Tibial artery (tissue), 4 donors: ENCODE data around the gene ANXA5.

ENCODE experiments used
- DNase-seq, 2 donors: peaks; one replicate each; pipeline ENCODE4 v3.0.0-alpha.2; 2019
- H3K27ac ChIP-seq, 2 donors: fragments of 200-600 bp; sonication (generic) in 1 of 2; 1 replicate in 1 of 2; 2 replicates in 1 of 2; pipeline ENCODE4 v1.5.1; 2018 to 2019; ENCODE audit warnings: mild to moderate bottlenecking in 1 of 2
- H3K27me3 ChIP-seq, 2 donors: fragments of 200-600 bp; sonication (generic) in 1 of 2; one replicate each; pipeline versions ENCODE4 v1.5.1 to v1.6.0; 2016 to 2019
- H3K36me3 ChIP-seq, 3 donors: fragments of 200-600 bp; sonication (generic) in 2 of 3; one replicate each; pipeline ENCODE4 v1.5.1; 2016 to 2019; ENCODE audit warnings: mild to moderate bottlenecking in 2 of 3
- H3K4me1 ChIP-seq, 4 donors: fragments of 200-600 bp; sonication (generic) in 2 of 4; 1 replicate in 3 of 4; 2 replicates in 1 of 4; pipeline ENCODE4 v1.5.1; 2016 to 2019
- H3K4me3 ChIP-seq, 2 donors: fragments of 200-600 bp; sonication (generic) in 1 of 2; 1 replicate in 1 of 2; 2 replicates in 1 of 2; pipeline ENCODE4 v1.5.1; 2018 to 2019; ENCODE audit warnings: mild to moderate bottlenecking in 2 of 2
- H3K9me3 ChIP-seq, 3 donors: fragments of 200-600 bp; sonication (generic) in 1 of 3; one replicate each; pipeline ENCODE4 v1.5.1; 2016 to 2019
- intact Hi-C: fragments of 100-400 bp; cut with DNase I; formaldehyde crosslinking; loops from one replicate; pipeline ENCODE4 v1.15.0; 2023; ENCODE audit warnings: low total_unique reads
- TF ChIP-seq, protein P1 (sequence below), 2 experiments: fragments of 200-600 bp in 1 of 2; fragments of 450-650 bp in 1 of 2; IDR thresholded peaks; one replicate each; pipeline ENCODE4 v1.5.1; 2017 to 2019; ENCODE audit warnings: antibody characterized with exemption in 2 of 2, mild to moderate bottlenecking in 1 of 2, moderate library complexity in 1 of 2

The ANXA5 gene

DNA sequence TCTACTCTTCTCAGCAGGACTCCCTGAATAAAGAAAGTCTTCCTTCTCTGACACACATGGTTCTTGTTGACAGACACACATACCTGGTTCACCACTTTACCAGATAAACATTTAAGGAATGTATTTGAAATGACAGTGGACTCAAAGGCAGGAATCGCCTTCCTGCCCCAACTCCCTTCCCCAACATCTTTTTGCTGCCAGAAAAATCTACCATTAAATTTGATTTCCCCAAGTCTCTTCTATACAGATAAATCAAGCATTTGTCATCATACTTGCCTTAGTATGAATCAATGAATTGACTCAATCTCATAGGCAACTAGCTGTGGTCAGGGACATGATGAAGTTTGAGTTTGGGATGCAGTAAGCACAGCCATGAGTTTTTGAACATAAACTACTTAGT, 23.3 kb upstream of the ANXA5 start:
- intact Hi-C loops = no loop called here
- no peak overlapping the region for H3K4me3 ChIP-seq
- no peaks in the 10 kb centered on the region for H3K4me1 ChIP-seq
- H3K36me3 ChIP-seq = no peaks in the 10 kb centered on the region
- H3K27me3 ChIP-seq = no peaks in the 10 kb centered on the region
- no peak overlapping the region for H3K27ac ChIP-seq
- DNase-seq = no peak
- H3K9me3 ChIP-seq = no peaks in the 10 kb centered on the region
- TF ChIP-seq, protein P1, sequence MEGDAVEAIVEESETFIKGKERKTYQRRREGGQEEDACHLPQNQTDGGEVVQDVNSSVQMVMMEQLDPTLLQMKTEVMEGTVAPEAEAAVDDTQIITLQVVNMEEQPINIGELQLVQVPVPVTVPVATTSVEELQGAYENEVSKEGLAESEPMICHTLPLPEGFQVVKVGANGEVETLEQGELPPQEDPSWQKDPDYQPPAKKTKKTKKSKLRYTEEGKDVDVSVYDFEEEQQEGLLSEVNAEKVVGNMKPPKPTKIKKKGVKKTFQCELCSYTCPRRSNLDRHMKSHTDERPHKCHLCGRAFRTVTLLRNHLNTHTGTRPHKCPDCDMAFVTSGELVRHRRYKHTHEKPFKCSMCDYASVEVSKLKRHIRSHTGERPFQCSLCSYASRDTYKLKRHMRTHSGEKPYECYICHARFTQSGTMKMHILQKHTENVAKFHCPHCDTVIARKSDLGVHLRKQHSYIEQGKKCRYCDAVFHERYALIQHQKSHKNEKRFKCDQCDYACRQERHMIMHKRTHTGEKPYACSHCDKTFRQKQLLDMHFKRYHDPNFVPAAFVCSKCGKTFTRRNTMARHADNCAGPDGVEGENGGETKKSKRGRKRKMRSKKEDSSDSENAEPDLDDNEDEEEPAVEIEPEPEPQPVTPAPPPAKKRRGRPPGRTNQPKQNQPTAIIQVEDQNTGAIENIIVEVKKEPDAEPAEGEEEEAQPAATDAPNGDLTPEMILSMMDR (IDR thresholded peaks at IDR 0.05) = no peak

DNA sequence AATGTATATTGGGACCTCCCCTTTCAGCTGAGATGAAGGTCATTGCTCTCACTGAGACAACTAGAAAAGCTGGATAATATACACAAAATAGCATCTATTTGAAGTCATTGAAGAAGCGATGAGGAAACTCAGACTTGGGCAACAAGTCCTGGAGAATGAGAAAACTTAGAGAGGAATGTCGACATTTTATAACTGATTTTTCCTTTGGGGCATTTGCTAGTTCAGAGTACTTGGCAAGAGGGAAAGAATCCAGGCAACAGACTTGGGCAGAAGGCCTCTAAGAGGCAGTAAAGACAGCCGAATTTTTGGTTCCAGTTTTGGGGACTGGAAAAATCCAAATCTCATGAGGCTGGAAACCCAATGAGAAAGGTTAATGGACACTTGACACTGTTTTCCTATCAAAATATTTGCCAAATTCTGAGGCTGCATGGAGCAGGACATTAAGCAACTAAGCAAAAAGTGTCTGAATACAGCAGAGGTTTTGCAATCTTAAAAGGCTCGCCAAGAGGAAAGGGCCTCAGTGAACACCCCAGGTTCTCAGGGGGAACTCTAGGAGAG, 21.0 kb upstream of the ANXA5 start:
- TF ChIP-seq, protein P1 (IDR thresholded peaks at IDR 0.05) = no peak
- Histone ChIP-seq H3K27ac (no peak overlapping the region), H3K4me1 (no peaks in the 10 kb centered on the region), H3K27me3 (no peaks in the 10 kb centered on the region), H3K4me3 (no peak overlapping the region), H3K36me3 (no peaks in the 10 kb centered on the region), H3K9me3 (no peaks in the 10 kb centered on the region)
- intact Hi-C loops = no loop called here
- peak in 1 of 2 donors; percentile 26 for DNase-seq

DNA sequence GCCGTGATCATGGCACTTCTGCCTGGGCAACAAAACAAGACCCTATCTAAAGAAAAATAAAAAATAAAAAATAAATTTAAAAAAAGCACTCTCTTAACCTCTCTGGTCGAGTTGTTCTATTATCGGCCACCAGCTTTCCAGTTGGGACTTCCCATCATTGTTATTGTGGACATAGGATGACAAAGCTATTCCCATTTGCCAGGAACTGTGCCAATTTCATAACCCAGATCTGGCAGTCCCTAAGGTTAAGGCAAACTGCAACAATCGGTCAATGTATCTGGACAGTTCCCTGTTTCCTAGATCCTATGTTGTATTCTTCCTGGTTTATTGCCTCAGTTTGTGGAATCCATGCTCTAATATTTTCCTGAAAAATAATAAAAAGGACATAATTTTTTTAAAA, 17.8 kb upstream of the ANXA5 start:
- TF ChIP-seq, protein P1 (IDR thresholded peaks at IDR 0.05) = no peak
- H3K36me3 ChIP-seq = no peaks in the 10 kb centered on the region
- H3K4me1 ChIP-seq = peaks cover 0 to 9% (median 7%) of the 10 kb centered on the region in 4 donors
- H3K4me3 ChIP-seq = no peak overlapping the region
- no peak for DNase-seq
- no peaks in the 10 kb centered on the region for H3K27me3 ChIP-seq
- intact Hi-C loops = no loop called here
- H3K9me3 ChIP-seq = no peaks in the 10 kb centered on the region
- H3K27ac ChIP-seq = no peak overlapping the region

DNA sequence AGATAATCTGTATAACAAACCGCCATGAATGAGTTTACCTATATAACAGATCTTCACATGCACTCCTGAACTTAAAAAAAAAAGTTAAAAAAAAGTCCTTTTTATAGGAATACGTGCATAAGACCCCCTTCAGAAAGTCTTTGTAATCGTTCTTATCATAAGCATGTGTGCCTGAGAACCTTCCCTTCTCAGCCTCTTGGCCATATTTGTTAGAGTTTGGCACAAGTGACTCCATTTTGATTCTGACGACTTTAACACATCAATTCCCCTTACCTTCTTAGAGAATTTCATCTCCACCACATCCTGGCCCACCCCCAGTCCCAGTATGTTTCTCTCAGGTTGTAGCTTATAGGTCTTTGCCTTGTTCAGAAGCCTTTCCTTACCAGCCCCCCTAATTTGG, 16.0 kb upstream of the ANXA5 start:
- intact Hi-C loops = no loop called here
- Histone ChIP-seq H3K36me3 (no peaks in the 10 kb centered on the region), H3K4me1 (peaks cover 0 to 9% (median 7%) of the 10 kb centered on the region in 4 donors), H3K27ac (no peak overlapping the region), H3K9me3 (no peaks in the 10 kb centered on the region), H3K27me3 (no peaks in the 10 kb centered on the region), H3K4me3 (no peak overlapping the region)
- no peak for DNase-seq
- TF ChIP-seq, protein P1 (IDR thresholded peaks at IDR 0.05) = no peak

DNA sequence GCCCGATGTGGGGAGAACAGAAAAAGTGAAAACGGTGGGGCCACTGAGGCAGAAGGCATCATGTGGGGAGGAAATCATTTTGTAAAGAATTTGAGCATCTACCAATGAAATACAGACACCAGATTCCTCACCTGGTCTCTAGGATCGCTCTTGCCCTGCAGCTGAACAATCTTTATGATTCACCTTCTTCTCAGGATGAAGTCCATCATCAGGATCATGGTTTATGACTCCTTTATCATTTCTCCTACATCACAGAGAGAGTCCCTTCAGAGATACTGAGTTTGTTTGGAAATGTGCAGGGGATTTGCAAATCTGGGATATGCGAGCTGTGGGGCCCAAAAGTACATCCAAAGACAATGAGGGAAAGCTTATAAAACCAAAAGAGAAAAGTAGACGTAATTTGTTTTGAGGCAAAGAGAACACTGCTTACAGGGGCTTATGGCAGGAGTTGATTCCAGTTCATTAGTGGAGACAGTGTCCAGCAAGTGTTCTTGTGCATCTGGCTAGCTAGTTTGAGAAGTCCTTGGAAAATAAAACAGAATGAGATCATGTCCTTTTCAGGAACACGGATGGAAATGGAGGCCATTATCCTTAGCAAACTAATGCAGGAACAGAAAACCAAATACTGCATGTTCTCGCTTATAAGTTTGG, 15.3 kb upstream of the ANXA5 start:
- peak overlapping the region; percentile 74 to 80 for H3K27ac ChIP-seq
- no peaks in the 10 kb centered on the region for H3K36me3 ChIP-seq
- intact Hi-C loops = no loop called here
- peaks cover 0 to 9% (median 7%) of the 10 kb centered on the region in 4 donors for H3K4me1 ChIP-seq
- no peaks in the 10 kb centered on the region for H3K27me3 ChIP-seq
- no peaks in the 10 kb centered on the region for H3K9me3 ChIP-seq
- TF ChIP-seq, protein P1 (IDR thresholded peaks at IDR 0.05) = no peak
- DNase-seq = no peak
- H3K4me3 ChIP-seq = peak overlapping the region; percentile 26 to 35
